ENCODE data around the gene APOA4. TPM values are rescaled to one million over a fixed set of nuclear protein-coding genes. Genes with fewer than 3 reads are reported as not detected.

APOA4 gene
- total and polyA plus RNA-seq, 2 of the 13 experiments (the other 11 are each of a cell fraction or from before 2014, with no cell fraction given) = 3.8 to 7.2 TPM

DNA sequence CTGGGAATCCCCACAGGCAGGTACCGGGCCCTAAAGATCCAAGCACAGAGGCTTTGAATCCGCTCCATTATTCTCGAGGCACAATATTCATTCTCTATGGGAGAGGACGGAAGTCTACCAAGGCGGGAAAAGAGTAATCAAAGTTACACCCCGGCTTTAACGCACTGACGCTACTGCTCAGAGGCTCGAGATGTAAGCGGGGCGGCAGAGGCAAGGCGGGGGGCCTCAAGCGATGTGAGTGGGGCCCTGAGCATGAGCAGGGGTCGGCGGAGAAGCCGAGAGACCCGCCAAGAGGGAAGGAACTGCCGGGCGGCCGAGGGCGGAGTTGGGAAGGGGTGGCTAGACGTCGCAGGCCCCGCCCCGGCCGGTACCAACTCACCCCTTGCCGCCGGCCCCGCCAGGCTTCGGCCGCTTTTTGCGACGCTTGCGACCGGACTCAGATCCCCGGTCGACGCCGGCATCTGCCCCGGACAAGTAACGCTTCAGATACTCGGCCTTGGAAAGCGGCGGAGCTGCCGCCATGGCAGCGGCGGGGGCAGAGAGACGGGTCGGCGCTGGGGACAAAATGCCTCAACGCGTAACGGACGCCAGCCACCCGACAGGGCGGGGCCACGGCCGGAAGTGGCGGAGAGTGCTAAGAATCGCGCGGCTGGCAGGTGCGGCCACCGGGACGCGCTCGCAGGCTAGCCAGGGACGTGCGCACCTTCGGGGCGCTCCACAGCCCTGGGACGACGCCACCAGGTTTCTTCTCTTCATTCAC, 50.5 kb downstream of the APOA4 start, which contains the start of gene BUD13 (continued):
- TF ChIP-seq, protein P1, sequence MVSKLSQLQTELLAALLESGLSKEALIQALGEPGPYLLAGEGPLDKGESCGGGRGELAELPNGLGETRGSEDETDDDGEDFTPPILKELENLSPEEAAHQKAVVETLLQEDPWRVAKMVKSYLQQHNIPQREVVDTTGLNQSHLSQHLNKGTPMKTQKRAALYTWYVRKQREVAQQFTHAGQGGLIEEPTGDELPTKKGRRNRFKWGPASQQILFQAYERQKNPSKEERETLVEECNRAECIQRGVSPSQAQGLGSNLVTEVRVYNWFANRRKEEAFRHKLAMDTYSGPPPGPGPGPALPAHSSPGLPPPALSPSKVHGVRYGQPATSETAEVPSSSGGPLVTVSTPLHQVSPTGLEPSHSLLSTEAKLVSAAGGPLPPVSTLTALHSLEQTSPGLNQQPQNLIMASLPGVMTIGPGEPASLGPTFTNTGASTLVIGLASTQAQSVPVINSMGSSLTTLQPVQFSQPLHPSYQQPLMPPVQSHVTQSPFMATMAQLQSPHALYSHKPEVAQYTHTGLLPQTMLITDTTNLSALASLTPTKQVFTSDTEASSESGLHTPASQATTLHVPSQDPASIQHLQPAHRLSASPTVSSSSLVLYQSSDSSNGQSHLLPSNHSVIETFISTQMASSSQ (IDR thresholded peaks at IDR 0.05; ENCODE audit: low read depth) = no peak
- TF ChIP-seq, protein P1 (CRISPR knock-in tag; IDR thresholded peaks at IDR 0.05; ENCODE audit: borderline replicate concordance) = peak; percentile 84
- TF ChIP-seq, protein P2, sequence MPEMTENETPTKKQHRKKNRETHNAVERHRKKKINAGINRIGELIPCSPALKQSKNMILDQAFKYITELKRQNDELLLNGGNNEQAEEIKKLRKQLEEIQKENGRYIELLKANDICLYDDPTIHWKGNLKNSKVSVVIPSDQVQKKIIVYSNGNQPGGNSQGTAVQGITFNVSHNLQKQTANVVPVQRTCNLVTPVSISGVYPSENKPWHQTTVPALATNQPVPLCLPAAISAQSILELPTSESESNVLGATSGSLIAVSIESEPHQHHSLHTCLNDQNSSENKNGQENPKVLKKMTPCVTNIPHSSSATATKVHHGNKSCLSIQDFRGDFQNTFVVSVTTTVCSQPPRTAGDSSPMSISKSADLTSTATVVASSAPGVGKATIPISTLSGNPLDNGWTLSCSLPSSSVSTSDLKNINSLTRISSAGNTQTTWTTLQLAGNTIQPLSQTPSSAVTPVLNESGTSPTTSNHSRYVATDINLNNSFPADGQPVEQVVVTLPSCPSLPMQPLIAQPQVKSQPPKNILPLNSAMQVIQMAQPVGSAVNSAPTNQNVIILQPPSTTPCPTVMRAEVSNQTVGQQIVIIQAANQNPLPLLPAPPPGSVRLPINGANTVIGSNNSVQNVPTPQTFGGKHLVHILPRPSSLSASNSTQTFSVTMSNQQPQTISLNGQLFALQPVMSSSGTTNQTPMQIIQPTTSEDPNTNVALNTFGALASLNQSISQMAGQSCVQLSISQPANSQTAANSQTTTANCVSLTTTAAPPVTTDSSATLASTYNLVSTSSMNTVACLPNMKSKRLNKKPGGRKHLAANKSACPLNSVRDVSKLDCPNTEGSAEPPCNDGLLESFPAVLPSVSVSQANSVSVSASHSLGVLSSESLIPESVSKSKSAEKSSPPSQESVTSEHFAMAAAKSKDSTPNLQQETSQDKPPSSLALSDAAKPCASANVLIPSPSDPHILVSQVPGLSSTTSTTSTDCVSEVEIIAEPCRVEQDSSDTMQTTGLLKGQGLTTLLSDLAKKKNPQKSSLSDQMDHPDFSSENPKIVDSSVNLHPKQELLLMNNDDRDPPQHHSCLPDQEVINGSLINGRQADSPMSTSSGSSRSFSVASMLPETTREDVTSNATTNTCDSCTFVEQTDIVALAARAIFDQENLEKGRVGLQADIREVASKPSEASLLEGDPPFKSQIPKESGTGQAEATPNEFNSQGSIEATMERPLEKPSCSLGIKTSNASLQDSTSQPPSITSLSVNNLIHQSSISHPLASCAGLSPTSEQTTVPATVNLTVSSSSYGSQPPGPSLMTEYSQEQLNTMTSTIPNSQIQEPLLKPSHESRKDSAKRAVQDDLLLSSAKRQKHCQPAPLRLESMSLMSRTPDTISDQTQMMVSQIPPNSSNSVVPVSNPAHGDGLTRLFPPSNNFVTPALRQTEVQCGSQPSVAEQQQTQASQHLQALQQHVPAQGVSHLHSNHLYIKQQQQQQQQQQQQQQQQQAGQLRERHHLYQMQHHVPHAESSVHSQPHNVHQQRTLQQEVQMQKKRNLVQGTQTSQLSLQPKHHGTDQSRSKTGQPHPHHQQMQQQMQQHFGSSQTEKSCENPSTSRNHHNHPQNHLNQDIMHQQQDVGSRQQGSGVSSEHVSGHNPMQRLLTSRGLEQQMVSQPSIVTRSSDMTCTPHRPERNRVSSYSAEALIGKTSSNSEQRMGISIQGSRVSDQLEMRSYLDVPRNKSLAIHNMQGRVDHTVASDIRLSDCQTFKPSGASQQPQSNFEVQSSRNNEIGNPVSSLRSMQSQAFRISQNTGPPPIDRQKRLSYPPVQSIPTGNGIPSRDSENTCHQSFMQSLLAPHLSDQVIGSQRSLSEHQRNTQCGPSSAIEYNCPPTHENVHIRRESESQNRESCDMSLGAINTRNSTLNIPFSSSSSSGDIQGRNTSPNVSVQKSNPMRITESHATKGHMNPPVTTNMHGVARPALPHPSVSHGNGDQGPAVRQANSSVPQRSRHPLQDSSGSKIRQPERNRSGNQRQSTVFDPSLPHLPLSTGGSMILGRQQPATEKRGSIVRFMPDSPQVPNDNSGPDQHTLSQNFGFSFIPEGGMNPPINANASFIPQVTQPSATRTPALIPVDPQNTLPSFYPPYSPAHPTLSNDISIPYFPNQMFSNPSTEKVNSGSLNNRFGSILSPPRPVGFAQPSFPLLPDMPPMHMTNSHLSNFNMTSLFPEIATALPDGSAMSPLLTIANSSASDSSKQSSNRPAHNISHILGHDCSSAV (CRISPR knock-in tag; IDR thresholded peaks at IDR 0.05; ENCODE audit: borderline replicate concordance) = peak; percentile 88; the same call in 1 of the 2 replicates
- TF ChIP-seq ZNF34 (CRISPR knock-in tag; IDR thresholded peaks at IDR 0.05; ENCODE audit: borderline replicate concordance) = peak; percentile 92
- TF ChIP-seq, protein P3, sequence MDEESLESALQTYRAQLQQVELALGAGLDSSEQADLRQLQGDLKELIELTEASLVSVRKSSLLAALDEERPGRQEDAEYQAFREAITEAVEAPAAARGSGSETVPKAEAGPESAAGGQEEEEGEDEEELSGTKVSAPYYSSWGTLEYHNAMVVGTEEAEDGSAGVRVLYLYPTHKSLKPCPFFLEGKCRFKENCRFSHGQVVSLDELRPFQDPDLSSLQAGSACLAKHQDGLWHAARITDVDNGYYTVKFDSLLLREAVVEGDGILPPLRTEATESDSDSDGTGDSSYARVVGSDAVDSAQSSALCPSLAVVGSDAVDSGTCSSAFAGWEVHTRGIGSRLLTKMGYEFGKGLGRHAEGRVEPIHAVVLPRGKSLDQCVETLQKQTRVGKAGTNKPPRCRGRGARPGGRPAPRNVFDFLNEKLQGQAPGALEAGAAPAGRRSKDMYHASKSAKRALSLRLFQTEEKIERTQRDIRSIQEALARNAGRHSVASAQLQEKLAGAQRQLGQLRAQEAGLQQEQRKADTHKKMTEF (CRISPR knock-in tag; IDR thresholded peaks at IDR 0.05) = peak; percentile 96
- TF ChIP-seq, protein P4, sequence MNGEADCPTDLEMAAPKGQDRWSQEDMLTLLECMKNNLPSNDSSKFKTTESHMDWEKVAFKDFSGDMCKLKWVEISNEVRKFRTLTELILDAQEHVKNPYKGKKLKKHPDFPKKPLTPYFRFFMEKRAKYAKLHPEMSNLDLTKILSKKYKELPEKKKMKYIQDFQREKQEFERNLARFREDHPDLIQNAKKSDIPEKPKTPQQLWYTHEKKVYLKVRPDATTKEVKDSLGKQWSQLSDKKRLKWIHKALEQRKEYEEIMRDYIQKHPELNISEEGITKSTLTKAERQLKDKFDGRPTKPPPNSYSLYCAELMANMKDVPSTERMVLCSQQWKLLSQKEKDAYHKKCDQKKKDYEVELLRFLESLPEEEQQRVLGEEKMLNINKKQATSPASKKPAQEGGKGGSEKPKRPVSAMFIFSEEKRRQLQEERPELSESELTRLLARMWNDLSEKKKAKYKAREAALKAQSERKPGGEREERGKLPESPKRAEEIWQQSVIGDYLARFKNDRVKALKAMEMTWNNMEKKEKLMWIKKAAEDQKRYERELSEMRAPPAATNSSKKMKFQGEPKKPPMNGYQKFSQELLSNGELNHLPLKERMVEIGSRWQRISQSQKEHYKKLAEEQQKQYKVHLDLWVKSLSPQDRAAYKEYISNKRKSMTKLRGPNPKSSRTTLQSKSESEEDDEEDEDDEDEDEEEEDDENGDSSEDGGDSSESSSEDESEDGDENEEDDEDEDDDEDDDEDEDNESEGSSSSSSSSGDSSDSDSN (CRISPR knock-in tag; IDR thresholded peaks at IDR 0.05) = peak; percentile 88
- peak; percentile 49; the same call in 1 of the 2 replicates for TF ChIP-seq NAIF1 (CRISPR knock-in tag; IDR thresholded peaks at IDR 0.05; ENCODE audit: borderline replicate concordance)
- TF ChIP-seq MED1 (CRISPR knock-in tag; IDR thresholded peaks at IDR 0.05) = peak; percentile 82
- peak; percentile 49; the same call in 1 of the 2 replicates for TF ChIP-seq ADNP (CRISPR knock-in tag; IDR thresholded peaks at IDR 0.05)
- TF ChIP-seq ZNF629 (CRISPR knock-in tag; conservative IDR thresholded peaks at IDR 0.05) = peak; percentile 44
- peak; percentile 97 for TF ChIP-seq DMAP1 (CRISPR knock-in tag; IDR thresholded peaks at IDR 0.05)
- TF ChIP-seq ZNF775 (CRISPR knock-in tag; IDR thresholded peaks at IDR 0.05; ENCODE audit: borderline replicate concordance) = peak; percentile 72; the same call in 1 of the 2 replicates

Data from HepG2 (cell line).